Lower leg skin (tissue), 4 donors: ENCODE measurements around the gene TK2. TPM values are rescaled to one million over a fixed set of nuclear protein-coding genes. Genes with fewer than 3 reads are reported as not detected.
A peak's percentile ranks its signal among the peaks of the same experiment; 100 is the strongest.

ENCODE experiments used
- DNase-seq, 2 donors: peaks; one replicate each; pipeline ENCODE4 v3.0.0-alpha.2; 2019; ENCODE audit warnings: low spot score in 2 of 2
- H3K4me3 ChIP-seq: fragments of 200-600 bp; sonication (generic); 2 replicates; pipeline ENCODE4 v1.5.1; 2017; ENCODE audit warnings: mild to moderate bottlenecking, low read depth; ENCODE audit not compliant: poor library complexity, severe bottlenecking
- CTCF ChIP-seq, 3 donors: fragments of 450-650 bp; IDR thresholded peaks; one replicate each; pipeline ENCODE4 v1.5.1; 2016; ENCODE audit warnings: antibody characterized with exemption in 3 of 3, mild to moderate bottlenecking in 3 of 3, moderate library complexity in 2 of 3
- POLR2A ChIP-seq, 2 donors: fragments of 450-650 bp; IDR thresholded peaks; one replicate each; pipeline ENCODE4 v1.6.1; 2016 to 2017; ENCODE audit warnings: antibody characterized with exemption in 2 of 2, mild to moderate bottlenecking in 1 of 2, moderate library complexity in 1 of 2
- WGBS, 2 donors: methylation state at CpG; one replicate each; pipeline ENCODE4 v1.1.5; 2018; 5-methylcytosine and 5-hydroxymethylcytosine counted together
- intact Hi-C: fragments of 100-400 bp; cut with DNase I; formaldehyde crosslinking; loops from one replicate; pipeline ENCODE4 v1.15.0; 2023; ENCODE audit warnings: low total_unique reads
- total RNA-seq, 4 donors: library from RNA; depleted of rRNA; stranded (reverse); fragments of >200 nt; gene quantifications; one replicate each; pipeline ENCODE4 v1.1.0, GENCODE V29; 2016

Gene TK2
- total RNA-seq, 4 donors from 2014 or later: 15.3 to 28.3 (median 22.6) TPM

- WGBS, 2 donors: 26 to 32% methylated on average over 10 of the region's 10 CpGs
- intact Hi-C loops: loop anchor here (10.0 kb wide), 1 partner anchor 106 kb away; no protein-coding TSS in a partner anchor
- no peak for TF ChIP-seq POLR2A (IDR thresholded peaks at IDR 0.05)
- peak in 1 of 3 donors; percentile 73 for TF ChIP-seq CTCF (IDR thresholded peaks at IDR 0.05)
- peak; percentile 75 to 94 for DNase-seq
- H3K4me3 ChIP-seq: no peak overlapping the region
These were observed 71.0 kb downstream of the TK2 start for GRCh38 chr16:66478733-66479511.

- WGBS, 2 donors: 59 to 78% methylated on average over 2 of the region's 2 CpGs
- DNase-seq: peak in 1 of 2 donors; percentile 65
- intact Hi-C loops: loop anchor here (10.0 kb wide), 1 partner anchor 108 kb away; no protein-coding TSS in a partner anchor
These were observed 72.8 kb downstream of the TK2 start for GRCh38 chr16:66477028-66477515.

GRCh38 chr16:66476328-66477027 is 73.4 kb downstream of the TK2 start:
- WGBS, 2 donors: 57 to 68% methylated on average over 8 of the region's 8 CpGs
- intact Hi-C loops: loop anchor here (10.0 kb wide), 1 partner anchor 108 kb away; no protein-coding TSS in a partner anchor
- TF ChIP-seq CTCF (IDR thresholded peaks at IDR 0.05): no peak
- TF ChIP-seq POLR2A (IDR thresholded peaks at IDR 0.05): no peak
- no peak overlapping the region for H3K4me3 ChIP-seq
- peak in 1 of 2 donors; percentile 72 for DNase-seq

More at GRCh38 chr16:66477028-66477515, 72.8 kb downstream of the TK2 start:
- no peak for TF ChIP-seq CTCF (IDR thresholded peaks at IDR 0.05)
- TF ChIP-seq POLR2A (IDR thresholded peaks at IDR 0.05): no peak
- no peak overlapping the region for H3K4me3 ChIP-seq

GRCh38 chr16:66475232-66475631 is 74.7 kb downstream of the TK2 start:
- DNase-seq: peak in 1 of 2 donors; percentile 65

More at GRCh38 chr16:66475232-66475631, 74.7 kb downstream of the TK2 start:
- intact Hi-C loops: loop anchor here (10.0 kb wide), 1 partner anchor 110 kb away; no protein-coding TSS in a partner anchor
- 90 to 97% methylated on average over 2 of the region's 2 CpGs for WGBS, 2 donors
- H3K4me3 ChIP-seq: no peak overlapping the region
- TF ChIP-seq POLR2A (IDR thresholded peaks at IDR 0.05) (no peak), CTCF (IDR thresholded peaks at IDR 0.05) (no peak)
